Hepatocyte (in vitro differentiated cells): Measurements from ENCODE around the gene FLACC1.

Experiments
- EZH2 ChIP-seq: fragments of 200-600 bp; sonication (generic); IDR thresholded peaks from 2 replicates; pipeline ENCODE4 v1.6.1; 2016; ENCODE audit warnings: antibody characterized with exemption, mild to moderate bottlenecking, borderline replicate concordance
- EZH2phosphoT487 ChIP-seq: fragments of 200-600 bp; sonication (generic); IDR thresholded peaks from one replicate; pipeline ENCODE4 v1.6.1; 2018; ENCODE audit warnings: antibody characterized with exemption, mild to moderate bottlenecking, low read depth, moderate library complexity; ENCODE audit not compliant: unreplicated experiment, severe bottlenecking
- TF ChIP-seq, protein P1 (sequence below): fragments of 200-600 bp; sonication (generic); IDR thresholded peaks from 2 replicates; pipeline ENCODE4 v1.5.1; 2016; ENCODE audit warnings: antibody characterized with exemption, mild to moderate bottlenecking; ENCODE audit not compliant: poor library complexity

DNA sequence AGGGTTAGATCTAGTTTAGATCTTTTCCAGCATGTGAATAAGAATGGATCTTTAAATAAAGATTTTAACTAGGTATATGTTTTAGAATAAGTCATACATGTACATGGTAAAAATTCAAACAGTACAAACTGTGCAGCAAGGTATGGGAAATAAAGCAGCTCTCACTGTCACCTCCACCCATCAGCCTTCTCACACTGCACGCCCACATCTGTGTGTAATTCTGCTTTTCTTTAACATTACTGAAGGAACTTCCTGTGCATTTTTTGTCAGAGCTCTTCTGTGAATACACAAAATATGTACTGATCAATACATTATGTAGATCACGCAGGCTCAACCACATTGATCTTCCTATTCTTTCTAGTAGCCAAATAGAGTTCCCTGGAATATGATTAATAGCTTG, 93.4 kb downstream of the FLACC1 start:
- TF ChIP-seq, protein P1, sequence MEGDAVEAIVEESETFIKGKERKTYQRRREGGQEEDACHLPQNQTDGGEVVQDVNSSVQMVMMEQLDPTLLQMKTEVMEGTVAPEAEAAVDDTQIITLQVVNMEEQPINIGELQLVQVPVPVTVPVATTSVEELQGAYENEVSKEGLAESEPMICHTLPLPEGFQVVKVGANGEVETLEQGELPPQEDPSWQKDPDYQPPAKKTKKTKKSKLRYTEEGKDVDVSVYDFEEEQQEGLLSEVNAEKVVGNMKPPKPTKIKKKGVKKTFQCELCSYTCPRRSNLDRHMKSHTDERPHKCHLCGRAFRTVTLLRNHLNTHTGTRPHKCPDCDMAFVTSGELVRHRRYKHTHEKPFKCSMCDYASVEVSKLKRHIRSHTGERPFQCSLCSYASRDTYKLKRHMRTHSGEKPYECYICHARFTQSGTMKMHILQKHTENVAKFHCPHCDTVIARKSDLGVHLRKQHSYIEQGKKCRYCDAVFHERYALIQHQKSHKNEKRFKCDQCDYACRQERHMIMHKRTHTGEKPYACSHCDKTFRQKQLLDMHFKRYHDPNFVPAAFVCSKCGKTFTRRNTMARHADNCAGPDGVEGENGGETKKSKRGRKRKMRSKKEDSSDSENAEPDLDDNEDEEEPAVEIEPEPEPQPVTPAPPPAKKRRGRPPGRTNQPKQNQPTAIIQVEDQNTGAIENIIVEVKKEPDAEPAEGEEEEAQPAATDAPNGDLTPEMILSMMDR = no peak
- TF ChIP-seq EZH2phosphoT487 = no peak
- no peak for TF ChIP-seq EZH2
